COR-L47 (cell line): ENCODE measurements around the gene SENP5.

Experiments used
- DNase-seq: peaks from one replicate; lab custom pipeline; 2025; lab: John Stamatoyannopoulos, UW

The SENP5 gene

DNA sequence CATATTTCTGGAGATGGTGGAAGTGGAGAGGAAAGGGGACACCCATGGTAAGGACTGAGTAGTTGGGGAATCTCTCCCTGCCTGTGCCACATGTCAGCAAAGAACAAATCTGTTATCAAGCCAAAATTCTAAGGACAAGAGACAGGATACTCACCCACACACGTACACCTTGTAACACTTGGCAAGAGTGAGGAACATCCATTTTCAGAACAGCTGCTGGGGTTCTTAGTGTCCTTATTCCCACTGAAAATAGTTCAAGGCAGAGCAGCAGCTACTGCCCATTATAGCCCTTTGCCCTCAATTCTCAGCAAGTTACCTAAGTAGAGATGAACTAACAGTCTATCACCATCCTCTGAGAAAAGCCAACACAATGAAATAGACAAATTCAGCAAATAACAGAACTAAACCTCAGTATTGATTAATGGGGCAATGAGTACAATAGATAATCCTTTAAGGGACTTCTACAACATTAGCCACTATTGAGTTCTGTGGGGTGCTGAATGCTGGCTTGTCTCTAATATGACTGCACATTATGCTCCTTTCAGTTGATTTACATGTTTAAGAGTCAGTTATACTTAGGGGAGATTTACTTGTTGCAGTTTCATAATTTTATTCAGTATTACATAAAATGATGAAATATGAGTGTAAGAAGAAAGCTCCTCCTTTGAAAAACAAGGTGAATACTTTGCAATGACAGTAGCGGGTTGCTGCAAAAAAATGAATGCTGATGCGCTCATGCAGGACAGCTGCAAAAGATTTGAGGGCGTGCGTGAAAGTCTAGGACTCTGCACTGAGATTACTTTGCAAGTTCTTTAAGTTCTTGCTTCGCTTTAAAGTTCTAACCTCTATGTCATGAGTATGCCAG, 22.4 kb downstream of the SENP5 start:
- no peak for DNase-seq

DNA sequence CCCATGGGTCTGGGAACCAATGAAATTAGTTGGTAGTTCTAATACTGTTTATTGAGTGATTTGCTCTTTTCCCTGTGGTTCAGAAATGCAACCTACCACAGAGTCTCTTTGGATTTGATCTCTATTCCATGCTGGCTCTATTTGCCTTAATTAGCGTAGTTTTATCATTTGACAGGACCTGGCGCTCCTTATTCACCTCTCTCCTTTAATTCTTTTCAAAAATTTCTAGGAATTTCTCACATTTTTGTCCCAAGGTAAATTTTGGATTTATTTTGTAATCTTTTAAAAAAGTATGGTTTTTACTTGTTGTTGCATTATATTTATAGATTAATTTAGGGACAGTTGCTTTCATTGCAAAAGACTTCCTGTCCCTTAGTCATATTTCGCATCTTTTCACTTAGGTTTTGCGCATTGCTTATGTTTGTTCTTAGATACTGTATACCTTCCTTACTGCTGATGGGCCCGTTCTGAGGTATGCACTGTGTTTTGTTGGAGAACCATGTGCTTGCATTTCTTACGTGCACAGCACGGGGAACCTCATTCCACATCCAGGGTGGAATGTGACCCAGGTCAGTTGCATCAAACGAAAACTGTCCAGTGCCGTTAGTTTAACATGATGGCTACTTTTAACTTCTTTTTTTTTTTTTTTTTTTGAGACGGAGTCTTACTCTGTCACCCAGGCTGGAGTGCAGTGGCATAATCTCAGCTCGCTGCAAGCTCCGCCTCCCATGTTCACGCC, 27.0 kb downstream of the SENP5 start:
- DNase-seq: no peak

- no peak for DNase-seq
Observed at GRCh38 chr3:196896229-196896628, 28.5 kb downstream of the SENP5 start.

DNA sequence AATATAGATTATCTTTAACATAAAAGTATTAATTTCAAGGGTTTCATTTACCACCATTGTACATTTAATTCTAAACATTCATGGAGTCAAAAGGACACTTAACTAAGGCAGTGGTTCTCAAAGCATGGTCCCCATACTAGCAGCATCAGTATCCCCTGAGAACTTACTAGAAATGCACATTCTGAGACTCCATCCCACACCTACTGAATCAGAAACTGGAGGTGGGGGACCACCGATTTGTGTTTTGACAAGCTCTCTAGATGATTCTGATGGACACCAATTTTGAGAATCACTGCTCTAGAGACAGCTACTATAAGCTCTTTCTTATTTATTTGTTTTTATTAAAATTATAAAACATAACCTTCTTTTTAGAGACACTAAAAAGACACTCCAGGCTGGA, 34.0 kb downstream of the SENP5 start:
- DNase-seq: no peak

- no peak for DNase-seq
Observed at GRCh38 chr3:196902296-196902695, 34.6 kb downstream of the SENP5 start.

- DNase-seq: no peak
Observed at GRCh38 chr3:196903740-196904139, 36.0 kb downstream of the SENP5 start.

DNA sequence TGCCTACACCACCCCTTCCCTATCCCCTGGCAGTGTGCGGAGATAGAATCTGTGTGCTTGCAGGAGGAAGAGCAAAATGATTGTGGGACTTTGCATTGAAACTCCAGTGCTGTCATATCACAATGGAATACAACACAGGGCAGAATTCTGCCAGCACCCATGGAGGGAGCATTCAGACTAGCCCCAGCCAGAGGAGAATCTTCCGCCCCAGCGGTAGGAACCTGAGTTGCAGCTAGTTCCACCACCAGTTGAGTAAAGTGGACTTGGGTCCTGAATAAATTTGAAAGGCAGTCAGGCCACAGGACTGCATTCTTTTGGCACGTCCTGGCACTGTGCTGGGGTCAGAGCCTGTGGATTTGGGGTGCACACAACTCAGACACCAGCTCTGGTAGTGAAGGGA, 47.1 kb downstream of the SENP5 start:
- DNase-seq: no peak

- DNase-seq: no peak
Observed at GRCh38 chr3:196915375-196915774, 47.7 kb downstream of the SENP5 start.

DNA sequence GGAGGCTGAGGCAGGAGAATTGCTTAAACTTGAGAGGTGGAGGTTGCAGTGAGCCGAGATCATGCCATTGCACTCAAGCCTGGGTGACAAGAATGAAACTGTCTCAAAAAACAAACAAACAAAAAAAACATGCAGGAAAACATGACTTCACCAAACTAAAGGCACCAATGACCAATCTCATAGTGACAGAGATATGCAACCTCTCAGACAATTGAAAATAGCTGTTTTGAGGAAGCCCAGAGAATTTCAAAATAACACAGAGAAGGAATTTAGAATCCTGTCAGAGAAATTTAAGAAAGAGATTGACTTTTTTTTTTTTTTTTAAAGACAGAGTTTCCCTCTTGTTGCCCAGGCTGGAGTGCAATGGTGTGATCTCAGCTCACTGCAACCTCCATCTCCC, 48.5 kb downstream of the SENP5 start:
- no peak for DNase-seq

DNA sequence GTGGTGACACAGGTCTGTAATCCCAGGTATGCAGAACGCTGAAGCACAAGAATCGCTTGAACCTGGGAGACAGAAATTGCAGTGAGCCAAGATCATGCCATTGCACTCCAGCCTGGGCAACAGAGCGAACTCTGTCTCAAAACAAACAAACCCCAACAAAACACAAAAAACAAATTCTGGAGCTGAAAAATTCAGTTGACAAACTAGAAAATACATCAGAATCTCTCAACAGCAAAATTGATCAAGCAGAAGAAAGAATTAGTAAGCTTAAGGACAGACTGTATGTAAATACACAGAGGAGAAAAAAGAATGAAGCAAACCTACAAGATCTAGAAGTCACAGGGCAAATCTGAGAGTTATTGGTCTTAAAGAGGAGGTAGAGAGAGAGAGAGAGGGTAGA, 49.3 kb downstream of the SENP5 start:
- no peak for DNase-seq

DNA sequence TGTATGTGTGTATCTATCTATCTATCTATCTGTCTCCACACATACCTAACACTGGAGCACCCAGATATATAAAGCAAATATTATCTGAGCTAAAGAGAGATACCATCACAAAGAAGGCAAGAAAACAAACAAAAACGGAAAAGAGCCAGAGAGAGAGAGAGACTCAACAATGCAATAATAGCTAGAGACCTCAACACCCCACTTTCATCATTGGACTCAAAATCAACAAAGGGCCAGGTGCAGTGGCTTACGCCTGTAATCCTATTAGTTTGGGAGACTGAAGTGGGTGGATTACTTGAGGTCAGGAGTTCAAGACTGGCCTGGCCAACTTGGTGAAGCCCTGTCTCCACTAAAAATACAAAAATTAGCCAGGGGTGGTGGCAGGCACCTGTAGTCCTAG, 51.2 kb downstream of the SENP5 start:
- no peak for DNase-seq

DNA sequence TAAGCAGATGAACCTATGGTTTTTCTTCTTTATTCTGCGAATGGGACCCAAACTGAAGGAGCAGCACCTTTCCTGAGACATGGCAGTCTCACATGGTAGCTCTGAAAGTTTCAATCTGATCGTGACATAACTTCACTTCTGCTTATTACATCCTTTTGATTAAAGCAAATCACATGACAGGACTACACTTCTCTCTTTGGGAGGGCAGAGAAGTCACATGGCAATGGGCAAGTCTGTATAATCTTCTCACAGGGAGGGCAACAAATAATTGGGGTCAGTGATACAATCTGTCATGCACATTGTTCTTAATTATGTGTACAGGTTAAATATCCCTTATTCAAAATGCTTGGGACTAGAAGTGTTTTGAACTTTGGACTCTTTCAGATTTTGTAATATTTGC, 53.0 kb downstream of the SENP5 start:
- DNase-seq: no peak

DNA sequence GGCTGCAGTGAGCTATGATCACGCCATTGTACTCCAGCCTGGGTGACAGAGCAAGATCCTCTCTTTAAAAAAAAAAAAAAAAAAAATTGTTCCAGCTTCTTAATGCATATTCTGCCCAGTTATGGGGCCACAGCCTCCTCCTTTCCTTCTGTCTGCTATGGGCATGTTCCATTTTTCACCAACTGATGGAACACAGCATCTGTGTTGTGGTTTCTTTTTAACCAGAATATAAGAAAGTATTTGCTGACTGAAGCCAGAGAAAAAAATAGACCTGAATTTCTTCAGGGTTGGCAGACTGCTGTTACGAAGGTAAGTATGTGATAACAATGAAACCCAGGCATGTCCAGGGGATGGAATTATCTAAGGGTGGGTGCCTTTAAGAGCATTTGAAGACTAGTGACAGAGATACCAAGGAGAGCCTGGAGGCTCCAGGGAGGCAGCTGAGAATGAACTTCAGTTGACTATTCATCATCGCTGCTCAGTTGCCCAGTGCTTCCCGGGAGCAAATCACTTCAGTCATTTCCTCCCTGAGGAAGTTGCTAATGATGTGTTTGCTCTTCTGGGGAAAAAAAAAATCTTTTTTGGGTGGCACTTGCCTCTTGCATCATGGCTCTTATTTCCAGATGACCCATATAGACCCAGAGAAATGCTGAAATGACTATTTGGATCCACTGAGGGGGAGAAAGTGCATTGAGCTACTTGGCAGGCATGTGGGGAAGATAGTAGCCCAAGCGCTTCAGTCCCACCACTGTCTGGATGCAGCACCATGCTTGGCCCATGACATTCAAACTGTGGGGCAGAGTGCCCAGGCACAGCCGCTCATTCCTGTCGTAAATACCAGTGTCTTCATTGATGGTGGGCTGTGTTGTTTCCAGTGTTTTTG, 60.1 kb downstream of the SENP5 start:
- DNase-seq: no peak

DNA sequence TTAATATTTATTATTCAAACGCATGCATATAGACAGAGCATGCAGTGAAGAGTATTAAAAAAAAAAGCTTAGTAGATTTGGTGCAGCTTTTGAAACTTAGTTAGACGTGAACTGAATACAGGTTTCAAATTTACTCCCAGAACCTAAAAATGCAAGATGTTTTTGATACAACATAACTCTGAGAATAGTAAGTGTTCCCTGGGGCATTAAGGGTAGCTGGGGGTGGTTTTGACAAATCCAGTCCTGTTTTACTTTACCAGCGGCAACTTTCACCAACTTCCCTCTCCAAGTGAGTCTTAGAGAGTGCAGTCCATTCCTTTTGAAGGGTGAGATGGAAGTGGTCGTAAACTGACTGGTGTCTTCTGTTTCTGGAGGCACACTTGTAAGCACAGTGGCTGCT, 63.4 kb downstream of the SENP5 start:
- DNase-seq: no peak

GRCh38 chr3:196931828-196932587, 64.3 kb downstream of the SENP5 start:
- DNase-seq: no peak

DNA sequence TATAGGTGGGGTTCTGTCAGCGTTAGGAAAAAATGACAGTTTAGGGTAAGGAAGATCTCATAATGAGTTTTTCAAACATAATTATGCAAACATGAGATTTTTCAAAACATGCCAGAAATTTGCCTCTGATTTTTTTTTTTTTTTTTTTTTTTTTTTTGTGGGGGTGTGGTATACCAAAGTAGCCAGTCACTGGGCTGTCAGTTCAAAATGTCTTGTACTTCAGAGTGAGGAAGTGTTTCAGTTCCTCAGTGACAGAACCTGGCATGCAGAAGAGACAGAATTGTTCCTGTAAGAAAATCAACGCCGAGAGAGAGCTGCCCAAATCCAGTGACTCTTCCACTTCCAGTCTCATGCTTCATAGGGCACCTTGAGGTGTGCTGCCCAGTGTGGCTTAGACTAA, 64.9 kb downstream of the SENP5 start:
- no peak for DNase-seq

GRCh38 chr3:196936288-196936687, 68.6 kb downstream of the SENP5 start:
- no peak for DNase-seq

GRCh38 chr3:196938124-196938523, 70.4 kb downstream of the SENP5 start:
- no peak for DNase-seq

- no peak for DNase-seq
Observed at GRCh38 chr3:196938576-196938975, 70.9 kb downstream of the SENP5 start.

DNA sequence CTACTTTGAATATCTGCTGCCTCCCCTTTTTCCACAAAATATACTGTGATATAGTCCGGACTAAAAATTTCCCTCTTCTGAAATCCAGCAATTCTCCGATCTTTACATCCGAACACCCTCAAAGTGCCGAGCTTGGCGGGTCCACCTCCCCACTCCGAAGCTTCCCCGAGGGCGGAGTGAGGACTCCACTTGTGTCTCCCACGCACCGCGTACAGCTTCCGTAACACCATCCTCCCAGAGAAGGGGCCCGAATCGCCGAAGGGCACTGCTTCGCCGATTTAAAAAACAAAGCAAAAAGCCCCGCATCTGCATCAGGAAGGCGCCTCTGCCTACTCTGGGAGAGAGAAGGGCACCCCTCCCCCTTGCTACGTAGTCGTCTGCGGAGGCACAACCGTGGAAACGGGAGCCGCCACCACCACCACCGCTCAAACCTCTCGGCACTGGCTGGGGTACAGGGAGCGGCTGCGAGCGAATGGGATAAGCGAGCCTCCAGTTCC, 74.1 kb downstream of the SENP5 start:
- peak; percentile 59 for DNase-seq

- DNase-seq: peak; percentile 100
Observed at GRCh38 chr3:196942226-196942914, 74.7 kb downstream of the SENP5 start, which contains the start of gene NCBP2. TSS of gene NCBP2 (minus strand) at chr3:196942528. CDS start at chr3:196942503, 25 bp downstream.
